HepG2 (cell line): Measurements from ENCODE around the gene ZNF74. TPM values are rescaled to one million over a fixed set of nuclear protein-coding genes. Genes with fewer than 3 reads are reported as not detected.

Experiments
- ATAC-seq: fragments of 200-7000 bp; cut with Tn5 transposase; 3 replicates; pipeline ENCODE4 v1.9.1; 2020; ENCODE audit warnings: mild to moderate bottlenecking, moderate library complexity
- BruUV-seq: library from RNA; stranded (reverse); fragments of 400-500 nt; replicated peaks from 2 replicates; lab custom pipeline; 2021; lab: Mats Ljungman, UMichigan
- CTCF ChIA-PET: fragments of 300-600 bp; formaldehyde crosslinking; extraction: SDS; loops from one replicate; lab custom pipeline; 2021; ENCODE audit warnings: low total read pairs, inconsistent platforms, low intra/inter-chr PET ratio; lab: Yijun Ruan, JAX
- POLR2A ChIA-PET: fragments of 350-600 bp; sonication (Branson Sonifier 250); formaldehyde crosslinking; loops from one replicate; lab custom pipeline; 2020; ENCODE audit warnings: antibody characterized with exemption, inconsistent platforms; lab: Yijun Ruan, JAX
- DNase-seq: peaks from one replicate; pipeline ENCODE4 v3.0.0-alpha.2; 2015; ENCODE audit warnings: low spot score
- FAIRE-seq: peaks from 3 replicates; lab custom pipeline; 2011; peaks lifted over from hg19 to GRCh38; lab: Jason Lieb, UNC
- H2AFZ ChIP-seq: one replicate; pipeline ENCODE4 v1.6.1; 2011; ENCODE audit warnings: low read length, inconsistent platforms
- H3K27ac ChIP-seq: fragments of 300-600 bp; 3 replicates; pipeline ENCODE4 v1.8.0; 2011; ENCODE audit warnings: mixed run types, mild to moderate bottlenecking, mixed read lengths, low read length, inconsistent platforms; ENCODE audit not compliant: insufficient read depth; ENCODE audit errors: extremely low read length
- H3K27me3 ChIP-seq, 2 experiments: fragments of 200-600 bp in 1 of 2; 2 replicates in 1 of 2; 3 replicates in 1 of 2; pipeline versions ENCODE4 v1.6.0 to v1.8.0; 2011; ENCODE audit warnings: low read length in 2 of 2, mild to moderate bottlenecking in 2 of 2, moderate library complexity in 2 of 2, inconsistent platforms in 1 of 2; ENCODE audit not compliant: insufficient read depth in 2 of 2, control insufficient read depth in 1 of 2
- H3K36me3 ChIP-seq, 2 experiments: fragments of 200-600 bp in 1 of 2; replicated peaks in 1 of 2; 2 replicates in 1 of 2; 3 replicates in 1 of 2; pipeline versions ENCODE4 v1.5.1 to v1.8.0; 2011; ENCODE audit warnings: low read length in 2 of 2, inconsistent platforms in 1 of 2; ENCODE audit not compliant: insufficient read depth in 2 of 2, control insufficient read depth in 1 of 2
- H3K4me1 ChIP-seq: 2 replicates; pipeline ENCODE4 v1.5.1; 2012; ENCODE audit warnings: low read length, inconsistent platforms; ENCODE audit not compliant: insufficient read depth
- H3K4me2 ChIP-seq: 2 replicates; pipeline ENCODE4 v1.6.0; 2011; ENCODE audit warnings: low read depth, low read length, inconsistent platforms
- H3K4me3 ChIP-seq, 3 experiments: fragments of 200-600 bp in 1 of 3; sonication (generic), shearing (Covaris generic) in 1 of 3; replicated peaks in 1 of 3; 2 replicates each; pipeline ENCODE4 v1.5.1; 2011 to 2016; ENCODE audit warnings: low read length in 3 of 3, inconsistent platforms in 2 of 3, low read depth in 2 of 3, mild to moderate bottlenecking in 2 of 3, control low read depth in 1 of 3, mixed read lengths in 1 of 3; ENCODE audit not compliant: insufficient read depth in 1 of 3
- H3K79me2 ChIP-seq: one replicate; pipeline ENCODE4 v1.6.1; 2011; ENCODE audit warnings: low read length, inconsistent platforms; ENCODE audit not compliant: insufficient read depth
- H3K9ac ChIP-seq: 2 replicates; pipeline ENCODE4 v1.6.0; 2011; ENCODE audit warnings: mild to moderate bottlenecking, low read depth, low read length, inconsistent platforms; ENCODE audit not compliant: insufficient read depth
- H3K9me3 ChIP-seq: 2 replicates; pipeline ENCODE4 v1.5.1; 2012; ENCODE audit warnings: mild to moderate bottlenecking, low read length
- H4K20me1 ChIP-seq: 2 replicates; pipeline ENCODE4 v1.6.0; 2011; ENCODE audit warnings: inconsistent platforms, mild to moderate bottlenecking, low read length, moderate library complexity; ENCODE audit not compliant: insufficient read depth
- AGO2 ChIP-seq: fragments of 200-400 bp; formaldehyde crosslinking; optimal IDR thresholded peaks from 2 replicates; pipeline ENCODE3; 2017; ENCODE audit warnings: mild to moderate bottlenecking, low read depth, low read length, moderate library complexity
- AKAP8 ChIP-seq: sonication (generic); formaldehyde crosslinking; IDR thresholded peaks from 2 replicates; pipeline ENCODE4 v1.5.1; 2020; ENCODE audit warnings: mild to moderate bottlenecking, missing genetic modification reagents
- CEBPB ChIP-seq: IDR thresholded peaks from 2 replicates; pipeline ENCODE4 v1.6.1; 2011; ENCODE audit warnings: low read depth, low read length, improper control_type of control experiment, borderline replicate concordance
- HNRNPK ChIP-seq: fragments of 200-400 bp; formaldehyde crosslinking; IDR thresholded peaks from 2 replicates; pipeline ENCODE4 v1.6.1; 2018; ENCODE audit warnings: low read length, low read depth, moderate library complexity, mild to moderate bottlenecking; ENCODE audit not compliant: poor library complexity, severe bottlenecking
- HNRNPL ChIP-seq: fragments of 200-400 bp; formaldehyde crosslinking; IDR thresholded peaks from 2 replicates; pipeline ENCODE4 v1.6.1; 2017; ENCODE audit warnings: mild to moderate bottlenecking, low read depth, low read length
- HNRNPLL ChIP-seq: fragments of 200-400 bp; formaldehyde crosslinking; IDR thresholded peaks from 2 replicates; pipeline ENCODE4 v1.6.1; 2017; ENCODE audit warnings: mild to moderate bottlenecking, low read depth, low read length; ENCODE audit not compliant: poor library complexity, severe bottlenecking
- KDM6A ChIP-seq: IDR thresholded peaks from 2 replicates; pipeline ENCODE4 v1.6.1; 2016; ENCODE audit warnings: low read depth
- NFKB2 ChIP-seq: sonication (generic); formaldehyde crosslinking; IDR thresholded peaks from 2 replicates; pipeline ENCODE4 v1.4.0; 2020; ENCODE audit warnings: missing genetic modification reagents, borderline replicate concordance
- POLR2A ChIP-seq, 2 experiments: IDR thresholded peaks; 2 replicates each; pipeline ENCODE4 v1.6.1; 2011; ENCODE audit warnings: low read depth in 2 of 2, low read length in 2 of 2, mild to moderate bottlenecking in 1 of 2, moderate library complexity in 1 of 2; ENCODE audit not compliant: insufficient read depth in 1 of 2
- RFX3 ChIP-seq: IDR thresholded peaks from 2 replicates; pipeline ENCODE4 v1.6.1; 2016; ENCODE audit warnings: missing biosample characterization, missing genetic modification reagents
- SMAD1 ChIP-seq: sonication (generic); formaldehyde crosslinking; IDR thresholded peaks from 2 replicates; pipeline ENCODE4 v1.4.0; 2020; ENCODE audit warnings: missing genetic modification reagents, low read depth, mild to moderate bottlenecking, borderline replicate concordance
- SNAI1 ChIP-seq: sonication (generic); formaldehyde crosslinking; IDR thresholded peaks from 2 replicates; pipeline ENCODE4 v1.5.0; 2020; ENCODE audit warnings: mild to moderate bottlenecking, missing genetic modification reagents, borderline replicate concordance
- ZBTB33 ChIP-seq: sonication (generic); formaldehyde crosslinking; IDR thresholded peaks from 2 replicates; pipeline ENCODE4 v1.4.0; 2020; ENCODE audit warnings: missing genetic modification reagents
- ZC3H13 ChIP-seq: sonication (generic); formaldehyde crosslinking; IDR thresholded peaks from 2 replicates; pipeline ENCODE4 v1.8.1; 2023; ENCODE audit warnings: mild to moderate bottlenecking, missing genetic modification reagents, moderate library complexity
- ZMAT3 ChIP-seq: sonication (generic); formaldehyde crosslinking; conservative IDR thresholded peaks from 2 replicates; pipeline ENCODE4 v1.7.0; 2021; ENCODE audit warnings: missing genetic modification reagents
- ZNF225 ChIP-seq: sonication (generic); formaldehyde crosslinking; IDR thresholded peaks from 2 replicates; pipeline ENCODE4 v1.4.0; 2020; ENCODE audit warnings: mild to moderate bottlenecking, missing genetic modification reagents
- ZNF605 ChIP-seq: sonication (generic); formaldehyde crosslinking; IDR thresholded peaks from 2 replicates; pipeline ENCODE4 v1.8.0; 2022; ENCODE audit warnings: mild to moderate bottlenecking, missing genetic modification reagents
- WGBS: methylation state at CpG from one replicate; pipeline ENCODE4 v1.1.6; 2017; ENCODE audit warnings: low lambda C conversion rate; 5-methylcytosine and 5-hydroxymethylcytosine counted together
- in situ Hi-C: cut with HindIII; loops from 2 replicates; pipeline ENCODE4 v1.10.0; 2017; ENCODE audit warnings: low pct_unique_long_range_greater_than_20kb; ENCODE audit not compliant: extremely low pct_ligation_motif_present
- intact Hi-C: fragments of 100-400 bp; cut with micrococcal nuclease; formaldehyde crosslinking; loops from one replicate; pipeline ENCODE4 v1.10.0; 2022; ENCODE audit not compliant: unreplicated experiment
- polyA plus RNA-seq, 8 experiments: library from polyadenylated mRNA; depleted of rRNA in 3 of 8; stranded (reverse) in 7 of 8; unstranded in 1 of 8; fragments of >200 nt; fragmentation: Illumina TruSeq in 4 of 8; extraction: Trizol in 4 of 8; gene quantifications; 2 replicates each; pipeline versions ENCODE4 v1.2.1 to v1.2.3, GENCODE V29; 2011 to 2016; ENCODE audit warnings: low read depth in 4 of 8, missing spikeins in 1 of 8, mixed read lengths in 1 of 8; ENCODE audit not compliant: insufficient read depth in 1 of 8
- total RNA-seq, 5 experiments: library from RNA; depleted of rRNA; stranded (reverse); fragments of >200 nt; fragmentation: Illumina TruSeq; extraction: Trizol; gene quantifications; 2 replicates each; pipeline ENCODE4 v1.2.3, GENCODE V29; 2016; ENCODE audit warnings: low read depth in 1 of 5

The ZNF74 gene
- total and polyA plus RNA-seq, 2 of the 13 experiments (the other 11 are each of a cell fraction or from before 2014, with no cell fraction given), result 6.3 to 9.1 TPM

- TF ChIP-seq SNAI1 (CRISPR knock-in tag) (no peak), HNRNPK (no peak), HNRNPLL (no peak), SMAD1 (no peak)
Measured at GRCh38 chr22:20422271-20423007, 28.5 kb downstream of the ZNF74 start (continued).

GRCh38 chr22:20423008-20423905 is 29.3 kb downstream of the ZNF74 start:
- ATAC-seq (no peak), FAIRE-seq (no peak), DNase-seq (no peak)
- no peak for TF ChIP-seq CEBPB
- peak; percentile 67; the same call in 1 of the 2 replicates for TF ChIP-seq AKAP8 (CRISPR knock-in tag)
- TF ChIP-seq POLR2A (IDR thresholded peaks at IDR 0.05; ENCODE audit: insufficient read depth in 1 of 2, low read depth in 2 of 2, low read length in 2 of 2), result 0 out of 4 replicates have a peak, but pooled peaks of 1 of the 2 experiments have one; percentile 5
- no peak for TF ChIP-seq NFKB2 (CRISPR knock-in tag)
- TF ChIP-seq ZMAT3 (CRISPR knock-in tag), result no peak
- peak; percentile 83; the same call in 1 of the 2 replicates for TF ChIP-seq HNRNPL
- TF ChIP-seq ZBTB33 (CRISPR knock-in tag), result 0 out of 2 replicates have a peak, but pooled peaks have one; percentile 12
- no peak for TF ChIP-seq RFX3
- peak; percentile 68 for TF ChIP-seq AGO2
- TF ChIP-seq ZC3H13 (CRISPR knock-in tag), result peak; percentile 62; the same call in 1 of the 2 replicates
- TF ChIP-seq ZNF225 (CRISPR knock-in tag), result no peak
- no peak for TF ChIP-seq KDM6A (CRISPR knock-in tag)
- 0 out of 2 replicates have a peak, but pooled peaks have one; percentile 19 for TF ChIP-seq ZNF605 (CRISPR knock-in tag)
- no peak overlapping the region for H3K9ac ChIP-seq
- no peaks in the 10 kb centered on the region for H3K9me3 ChIP-seq
- peaks cover 54% of the 10 kb centered on the region for H3K4me1 ChIP-seq
- no peaks in the 10 kb centered on the region; a peak in 2 of 5 replicates for H3K27me3 ChIP-seq
- BruUV-seq, result no TSS peak
- CTCF ChIA-PET, result no interaction called here
- intact Hi-C loops (loop anchor here (10.0 kb wide), 1 partner anchor 72 kb away; the partner anchor contains the start of gene KLHL22), in situ Hi-C loops (loop anchor here (5.0 kb wide), 1 partner anchor 34 kb away; no protein-coding TSS in a partner anchor)
- H3K27ac ChIP-seq, result no peak overlapping the region
- no peaks in the 10 kb centered on the region for H4K20me1 ChIP-seq
- H3K36me3 ChIP-seq, result peaks cover 0 to 8% of the 10 kb centered on the region in 2 experiments; a peak in 2 of 5 replicates
- H2AFZ ChIP-seq, result no peak overlapping the region
- POLR2A ChIA-PET, result no interaction called here
- H3K4me2 ChIP-seq, result peak overlapping the region; percentile 57
- WGBS, result 61% methylated on average over 9 of the region's 20 CpGs
- H3K79me2 ChIP-seq, result no peaks in the 10 kb centered on the region
- H3K4me3 ChIP-seq, result peak overlapping the region in 1 of 3 experiments; percentile 49; a peak in 2 of 6 replicates
